ENCODE measurements around the gene TECPR1. TPM values are rescaled to one million over a fixed set of nuclear protein-coding genes. Genes with fewer than 3 reads are reported as not detected.

Gene TECPR1
- total RNA-seq, 4 donors from 2014 or later, result 16.0 to 59.6 (median 33.9) TPM

- in situ Hi-C loops (cut with MboI; ENCODE audit: low sequenced_read_pairs in 4 of 4), result loop anchor here in 1 of 4 donors (25.0 kb wide), 1 partner anchor 121 kb away; the partner anchor contains the start of gene LMTK2
- no peaks in the 10 kb centered on the region for H3K27me3 ChIP-seq
- H3K4me3 ChIP-seq, result no peak overlapping the region
- TF ChIP-seq CTCF (IDR thresholded peaks at IDR 0.05 in 4 of 5, conservative IDR thresholded peaks at IDR 0.05 in 1 of 5) (no peak), POLR2A (IDR thresholded peaks at IDR 0.05) (no peak)
- ATAC-seq, result no peak
- intact Hi-C loops (cut with DNase I; ENCODE audit: low total_unique reads), result no loop called here
- H3K36me3 ChIP-seq, result peaks cover 0 to 25% of the 10 kb centered on the region in 2 donors
- DNase-seq, result no peak
- H3K4me1 ChIP-seq, result peaks cover 0 to 4% of the 10 kb centered on the region in 2 donors
- H3K9me3 ChIP-seq, result no peaks in the 10 kb centered on the region
- H3K27ac ChIP-seq, result no peak overlapping the region
Measured at GRCh38 chr7:98233219-98234070, 18.6 kb downstream of the TECPR1 start.

- Histone ChIP-seq H3K4me1 (peaks cover 0 to 4% of the 10 kb centered on the region in 2 donors), H3K4me3 (no peak overlapping the region), H3K36me3 (peaks cover 0 to 20% of the 10 kb centered on the region in 2 donors), H3K27ac (no peak overlapping the region), H3K9me3 (no peaks in the 10 kb centered on the region), H3K27me3 (no peaks in the 10 kb centered on the region)
- TF ChIP-seq CTCF (IDR thresholded peaks at IDR 0.05 in 4 of 5, conservative IDR thresholded peaks at IDR 0.05 in 1 of 5), result no peak
- TF ChIP-seq POLR2A (IDR thresholded peaks at IDR 0.05), result no peak
- ATAC-seq, result no peak
- DNase-seq, result no peak
- intact Hi-C loops (cut with DNase I; ENCODE audit: low total_unique reads), result no loop called here
- in situ Hi-C loops (cut with MboI; ENCODE audit: low sequenced_read_pairs in 4 of 4), result loop anchor here in 1 of 4 donors (25.0 kb wide), 1 partner anchor 120 kb away; the partner anchor contains the start of gene LMTK2
Measured at GRCh38 chr7:98232799-98233198, 19.2 kb downstream of the TECPR1 start.

- Histone ChIP-seq H3K27me3 (no peaks in the 10 kb centered on the region), H3K4me3 (no peak overlapping the region), H3K27ac (no peak overlapping the region), H3K36me3 (peaks cover 0 to 25% of the 10 kb centered on the region in 2 donors), H3K9me3 (no peaks in the 10 kb centered on the region), H3K4me1 (peaks cover 0 to 4% of the 10 kb centered on the region in 2 donors)
- intact Hi-C loops (cut with DNase I; ENCODE audit: low total_unique reads) (no loop called here), in situ Hi-C loops (cut with MboI; ENCODE audit: low sequenced_read_pairs in 4 of 4) (loop anchor here in 1 of 4 donors (25.0 kb wide), 1 partner anchor 120 kb away; the partner anchor contains the start of gene LMTK2)
- ATAC-seq (no peak), DNase-seq (no peak)
- TF ChIP-seq CTCF (IDR thresholded peaks at IDR 0.05 in 4 of 5, conservative IDR thresholded peaks at IDR 0.05 in 1 of 5), result no peak
- no peak for TF ChIP-seq POLR2A (IDR thresholded peaks at IDR 0.05)
Measured at GRCh38 chr7:98232263-98232585, 19.8 kb downstream of the TECPR1 start.

- H3K27ac ChIP-seq, result no peak overlapping the region
- H3K9me3 ChIP-seq, result no peaks in the 10 kb centered on the region
- peaks cover 0 to 4% of the 10 kb centered on the region in 2 donors for H3K4me1 ChIP-seq
- in situ Hi-C loops (cut with MboI; ENCODE audit: low sequenced_read_pairs in 4 of 4), result loop anchor here in 1 of 4 donors (25.0 kb wide), 1 partner anchor 119 kb away; the partner anchor contains the start of gene LMTK2
- H3K4me3 ChIP-seq, result no peak overlapping the region
- no peak for ATAC-seq
- intact Hi-C loops (cut with DNase I; ENCODE audit: low total_unique reads), result no loop called here
- TF ChIP-seq CTCF (IDR thresholded peaks at IDR 0.05 in 4 of 5, conservative IDR thresholded peaks at IDR 0.05 in 1 of 5) (no peak), POLR2A (IDR thresholded peaks at IDR 0.05) (no peak)
- DNase-seq, result no peak
- H3K27me3 ChIP-seq, result no peaks in the 10 kb centered on the region
- H3K36me3 ChIP-seq, result peaks cover 0 to 28% of the 10 kb centered on the region in 2 donors
Measured at GRCh38 chr7:98231493-98232262, 20.4 kb downstream of the TECPR1 start.
